ENCODE results near the gene UCMA.

DNA sequence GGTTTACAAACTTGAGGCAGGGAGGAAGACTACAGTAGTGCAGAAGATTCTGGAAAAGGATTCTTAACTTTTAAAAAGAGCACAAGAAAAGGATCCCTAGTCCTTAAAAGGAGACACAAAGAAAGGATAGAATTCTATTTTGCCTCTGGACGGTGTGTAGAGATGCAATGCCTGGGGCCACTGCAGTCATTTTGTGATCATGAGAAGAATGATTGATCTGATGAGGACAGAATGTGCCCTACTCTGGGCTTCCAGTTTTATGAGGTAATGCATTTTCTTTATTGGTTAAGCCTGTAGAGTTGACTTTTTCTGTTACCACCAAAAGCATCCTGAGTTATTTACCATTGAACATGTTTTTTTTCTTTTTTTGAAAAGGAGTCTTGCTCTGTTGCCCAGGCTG, 28.3 kb upstream of the UCMA start:
- TF ChIP-seq, protein P1, sequence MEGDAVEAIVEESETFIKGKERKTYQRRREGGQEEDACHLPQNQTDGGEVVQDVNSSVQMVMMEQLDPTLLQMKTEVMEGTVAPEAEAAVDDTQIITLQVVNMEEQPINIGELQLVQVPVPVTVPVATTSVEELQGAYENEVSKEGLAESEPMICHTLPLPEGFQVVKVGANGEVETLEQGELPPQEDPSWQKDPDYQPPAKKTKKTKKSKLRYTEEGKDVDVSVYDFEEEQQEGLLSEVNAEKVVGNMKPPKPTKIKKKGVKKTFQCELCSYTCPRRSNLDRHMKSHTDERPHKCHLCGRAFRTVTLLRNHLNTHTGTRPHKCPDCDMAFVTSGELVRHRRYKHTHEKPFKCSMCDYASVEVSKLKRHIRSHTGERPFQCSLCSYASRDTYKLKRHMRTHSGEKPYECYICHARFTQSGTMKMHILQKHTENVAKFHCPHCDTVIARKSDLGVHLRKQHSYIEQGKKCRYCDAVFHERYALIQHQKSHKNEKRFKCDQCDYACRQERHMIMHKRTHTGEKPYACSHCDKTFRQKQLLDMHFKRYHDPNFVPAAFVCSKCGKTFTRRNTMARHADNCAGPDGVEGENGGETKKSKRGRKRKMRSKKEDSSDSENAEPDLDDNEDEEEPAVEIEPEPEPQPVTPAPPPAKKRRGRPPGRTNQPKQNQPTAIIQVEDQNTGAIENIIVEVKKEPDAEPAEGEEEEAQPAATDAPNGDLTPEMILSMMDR (IDR thresholded peaks at IDR 0.05), result no peak
- TF ChIP-seq EP300 (IDR thresholded peaks at IDR 0.05; ENCODE audit: low read depth), result no peak
- no peak for TF ChIP-seq POLR2A (IDR thresholded peaks at IDR 0.05)
